ENCODE data around the gene HLTF.

HLTF gene

DNA sequence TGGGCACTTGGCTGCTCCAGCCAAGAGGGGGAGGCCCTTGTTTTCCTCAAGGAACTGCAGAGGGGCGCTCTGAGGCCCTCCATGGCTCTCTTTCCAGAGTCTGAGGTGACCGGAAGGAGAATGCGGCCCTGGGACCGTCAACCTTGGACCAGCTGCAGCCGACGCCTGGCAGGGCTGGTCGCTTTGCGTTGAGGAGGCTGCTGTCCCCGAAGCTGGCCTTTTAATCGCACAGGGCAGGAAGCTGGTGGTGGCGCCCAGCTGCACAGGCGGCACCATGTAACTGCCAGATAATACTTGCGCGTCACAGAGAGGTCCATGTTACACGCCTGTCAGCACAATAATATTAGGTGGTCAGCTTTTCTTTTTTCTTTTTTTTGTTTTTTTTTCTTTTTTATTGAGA, 875 bp upstream of the HLTF start:
- DNase-seq: no peak

DNA sequence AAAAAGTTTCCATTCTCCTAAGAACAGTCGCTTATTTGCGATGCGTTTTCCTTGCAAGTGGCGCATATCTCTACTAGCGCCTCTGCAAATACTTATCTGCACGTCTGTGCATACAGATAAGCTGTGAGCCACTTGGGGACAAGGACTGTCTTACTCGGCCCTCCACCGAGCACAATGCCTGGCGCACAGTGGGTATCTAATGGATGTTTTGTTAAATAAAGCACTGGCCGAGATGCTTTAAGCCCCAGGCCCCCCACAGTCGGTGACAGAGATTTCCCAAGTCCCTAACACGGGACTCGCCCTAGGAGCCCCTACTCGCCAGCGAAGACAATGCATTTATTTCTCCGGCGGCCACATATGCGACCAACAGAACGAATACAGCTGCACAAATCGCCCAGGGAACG, 503 bp downstream of the HLTF start:
- peak; percentile 24 for DNase-seq

DNA sequence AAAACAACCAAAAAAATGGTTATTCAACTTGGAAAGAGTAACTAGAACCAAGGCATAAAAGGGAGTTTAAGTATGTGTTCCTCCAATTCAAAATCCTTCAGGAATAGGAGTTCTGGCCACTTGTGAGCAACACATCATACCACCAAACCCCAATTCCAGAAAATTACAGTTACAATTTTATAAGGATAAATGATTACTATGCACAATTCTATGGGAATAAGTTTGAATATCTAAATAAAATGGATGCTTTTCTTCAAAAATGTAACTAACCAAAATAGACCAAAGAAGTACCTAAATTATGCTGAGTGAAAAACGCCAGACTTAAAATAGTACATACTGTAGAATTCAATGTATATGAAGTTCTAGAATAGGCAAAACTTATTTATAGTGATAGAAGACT, 4.6 kb downstream of the HLTF start:
- DNase-seq: no peak

DNA sequence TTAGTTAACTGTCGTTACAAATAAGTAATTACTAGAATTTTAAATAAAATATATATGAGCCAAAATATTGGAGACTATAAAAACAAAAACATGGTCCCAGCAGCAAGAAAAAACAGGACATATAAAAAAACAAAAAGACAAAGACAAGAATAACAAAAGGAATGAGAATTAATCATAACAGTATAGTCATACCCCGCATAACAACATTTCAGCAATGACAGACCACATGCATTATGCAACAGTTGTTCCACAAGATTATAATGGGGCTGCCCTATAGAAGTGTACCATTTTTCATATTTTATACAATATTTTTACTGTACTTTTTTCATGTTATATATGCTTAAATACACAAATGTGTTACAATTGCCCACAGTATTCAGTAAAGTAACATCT, 5.6 kb downstream of the HLTF start:
- no peak for DNase-seq

DNA sequence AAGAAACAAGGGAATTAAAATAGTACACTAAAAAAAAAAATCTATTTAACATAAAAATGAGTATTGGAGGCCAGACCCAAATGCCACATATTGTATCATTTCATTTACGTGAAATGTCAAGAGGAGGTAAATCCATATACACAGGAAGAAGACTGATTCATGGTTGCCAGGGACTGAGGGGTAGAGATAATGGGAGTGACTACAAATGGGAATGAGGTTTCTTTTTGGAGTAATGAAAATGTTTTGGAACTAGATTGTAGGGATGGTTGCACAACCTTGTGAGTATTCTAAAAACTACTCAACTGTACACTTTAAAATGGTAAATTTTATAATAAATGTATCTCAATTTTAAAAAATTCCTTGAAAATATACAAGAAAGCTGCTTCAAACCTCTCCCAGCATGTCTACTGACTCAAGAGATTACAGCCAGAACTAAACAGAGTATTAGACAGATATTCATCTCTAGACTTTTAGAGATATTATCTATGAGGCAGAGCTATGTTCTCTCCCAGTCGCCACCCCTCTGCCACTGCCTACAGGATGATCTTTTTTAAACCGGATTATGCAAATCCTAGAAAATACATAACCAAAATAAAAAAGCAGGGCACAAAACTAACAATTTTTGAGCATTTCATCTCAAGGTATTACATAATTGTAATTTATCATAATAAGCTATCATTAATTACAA, 6.2 kb downstream of the HLTF start:
- no peak for DNase-seq

DNA sequence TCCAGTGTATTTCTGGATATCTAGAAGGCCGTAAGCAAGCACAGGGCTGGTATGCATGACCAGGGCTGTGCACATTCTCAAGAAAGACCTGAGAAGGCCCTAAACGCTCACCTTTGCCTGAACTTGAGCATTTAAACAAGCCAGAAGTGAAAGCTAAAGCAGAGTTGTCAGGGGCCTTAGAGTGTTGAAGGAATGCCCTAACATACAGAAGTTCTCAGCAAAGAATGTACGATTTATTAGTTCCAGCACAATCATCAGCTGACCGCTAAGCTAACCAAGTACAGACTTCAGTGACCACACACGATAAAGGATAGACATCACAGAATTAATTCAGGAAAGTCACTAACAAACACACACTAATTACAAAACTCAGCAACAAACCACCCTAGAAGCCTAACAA, 8.7 kb downstream of the HLTF start:
- DNase-seq: no peak

DNA sequence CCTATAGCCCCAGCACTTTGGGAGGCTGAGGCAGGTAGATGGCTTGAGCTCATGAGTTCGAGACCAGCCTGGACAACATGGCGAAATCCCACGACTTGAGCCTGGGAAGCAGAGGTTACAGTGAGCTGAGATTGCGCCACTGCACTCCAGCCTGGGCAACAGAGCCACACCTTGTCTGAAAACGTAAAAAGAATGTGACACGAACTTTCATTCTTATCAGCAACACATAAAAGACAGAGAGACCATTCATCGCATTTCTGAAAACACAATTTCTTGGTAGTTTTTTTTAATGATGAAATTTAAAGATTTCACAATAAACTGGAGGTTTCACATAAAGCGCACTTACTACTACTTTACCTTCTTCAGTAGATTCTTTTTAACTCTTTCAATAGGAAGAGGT, 18.4 kb downstream of the HLTF start:
- no peak for DNase-seq

DNA sequence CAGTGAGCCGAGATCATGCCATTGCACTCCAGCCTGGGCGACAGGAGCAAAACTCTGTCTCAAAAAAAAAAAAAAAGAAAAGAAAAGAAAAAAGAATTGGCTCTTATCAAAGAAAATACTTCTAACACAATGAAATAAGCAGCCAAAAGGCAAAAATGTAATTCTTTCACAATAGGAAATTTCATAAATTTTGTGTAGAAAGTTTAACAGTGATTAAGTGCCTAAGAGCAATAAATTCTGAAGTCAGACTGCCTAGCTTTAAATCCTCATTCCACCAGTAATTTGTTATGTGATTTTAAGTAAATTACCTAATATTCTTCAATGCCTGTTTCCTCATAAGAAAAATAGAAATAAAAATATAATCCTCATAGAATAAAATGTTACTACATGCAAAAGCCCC, 24.6 kb downstream of the HLTF start:
- no peak for DNase-seq

DNA sequence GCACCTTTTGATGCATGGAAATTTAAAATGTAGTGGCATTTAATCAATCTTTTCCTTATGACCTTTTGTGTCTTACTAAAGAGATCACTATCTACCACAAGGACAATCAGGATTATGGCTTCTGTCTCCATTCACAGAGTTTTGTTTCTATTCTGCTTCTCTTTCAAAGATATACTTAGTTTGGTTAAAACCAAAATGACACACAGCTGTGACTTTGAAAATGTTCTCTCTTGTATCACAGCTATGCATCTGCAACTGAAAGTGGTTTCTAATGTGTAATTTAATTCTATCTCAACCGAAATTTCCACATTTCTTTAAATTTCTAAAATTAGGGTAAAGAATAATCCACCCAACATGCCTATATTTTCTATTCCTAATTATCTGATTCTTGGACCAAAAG, 27.7 kb downstream of the HLTF start:
- no peak for DNase-seq

DNA sequence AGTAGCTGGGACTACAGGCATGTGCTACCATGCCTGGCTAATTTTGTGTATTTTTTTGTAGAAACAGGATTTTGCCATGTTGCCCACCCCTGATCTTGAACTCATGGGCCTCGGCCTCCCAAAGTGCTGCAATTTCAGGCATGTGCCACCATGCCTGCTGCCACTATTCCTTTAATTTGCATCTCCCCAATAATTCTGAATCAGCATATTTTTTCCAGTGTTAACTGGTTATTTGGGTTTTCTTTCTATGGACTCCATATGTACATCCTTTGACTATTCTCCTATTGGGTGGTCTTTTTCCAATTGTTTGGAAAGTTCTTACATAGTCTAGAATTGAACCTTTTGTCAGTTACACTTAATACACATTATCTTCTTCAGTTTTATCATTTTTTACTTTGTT, 28.1 kb downstream of the HLTF start:
- no peak for DNase-seq

DNA sequence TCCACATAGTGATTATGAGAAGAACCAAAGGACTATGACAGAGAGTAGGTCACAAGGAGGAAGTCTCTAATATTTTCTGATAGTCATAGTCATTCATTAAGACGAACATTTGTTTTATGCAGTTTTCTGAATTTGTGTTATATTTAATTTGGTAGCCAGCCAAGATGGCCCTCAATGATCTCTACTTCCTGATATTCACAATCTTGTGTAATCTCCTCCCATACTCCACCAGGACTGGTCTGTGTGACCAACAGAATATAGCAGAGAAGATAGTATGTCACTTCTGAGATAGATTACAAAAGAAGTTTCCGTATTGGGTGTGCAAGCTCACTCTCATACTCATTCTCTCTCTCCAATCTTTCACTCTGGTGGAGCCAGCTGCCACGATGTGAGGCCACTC, 30.8 kb downstream of the HLTF start:
- no peak for DNase-seq

DNA sequence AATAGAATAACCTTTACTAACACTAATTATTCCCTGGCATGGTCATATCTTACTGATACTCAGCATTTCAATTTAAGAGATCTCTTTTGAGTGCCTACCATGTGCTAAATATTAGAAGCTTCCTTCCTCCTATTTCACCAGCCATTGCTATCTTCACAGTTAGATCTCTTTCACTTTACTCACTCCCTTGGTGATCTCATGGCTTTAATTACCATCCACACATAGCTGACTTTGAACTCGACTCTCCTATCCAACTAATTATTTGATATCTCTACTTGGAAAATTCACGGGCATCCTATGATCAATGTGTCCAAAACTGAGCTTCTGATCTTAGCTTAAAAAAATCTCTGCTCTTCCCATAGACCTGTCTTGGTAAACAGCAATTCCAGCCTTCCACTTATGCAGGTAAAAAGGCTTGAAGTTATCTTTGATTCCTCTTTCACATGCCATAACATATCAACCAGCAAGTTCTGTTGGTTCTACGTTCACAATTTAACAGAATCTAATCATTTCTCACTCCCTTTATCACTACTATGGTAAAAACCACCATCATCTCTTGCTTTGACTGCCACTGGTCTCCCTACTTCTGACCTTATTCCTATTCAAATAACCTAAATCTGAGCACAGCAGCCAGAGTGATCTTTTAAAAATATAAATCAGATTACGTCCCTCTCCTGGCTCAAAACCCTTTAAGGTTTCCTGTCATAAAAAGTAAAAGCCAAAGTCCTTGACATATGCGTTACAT, 41.8 kb downstream of the HLTF start:
- no peak for DNase-seq

DNA sequence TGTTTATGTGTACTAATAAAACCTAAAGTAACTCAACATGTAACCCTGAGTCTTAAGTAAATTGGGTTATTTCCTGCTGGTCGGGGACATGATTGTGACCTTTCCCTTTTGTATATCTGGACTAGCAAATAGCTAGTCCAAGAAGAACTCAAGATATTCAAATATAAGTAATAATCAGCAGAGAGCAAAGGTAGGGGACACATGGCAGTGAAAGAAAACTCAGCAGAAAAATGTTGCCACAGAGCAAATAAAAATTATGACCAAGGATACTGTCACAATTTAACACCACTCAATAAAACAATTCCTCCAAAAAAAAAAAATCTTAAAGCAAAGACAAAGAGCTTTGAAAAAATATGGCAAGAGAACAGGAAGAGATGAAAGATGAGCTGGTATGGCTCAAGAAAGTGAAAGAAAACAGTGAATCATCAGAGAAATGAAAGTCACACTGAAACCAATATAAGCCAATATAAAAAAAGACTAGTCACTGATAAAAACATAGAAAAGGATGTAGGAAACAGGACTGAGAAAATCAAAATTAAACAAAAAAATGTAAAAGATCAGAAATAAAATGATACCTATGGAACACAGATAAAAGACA, 43.4 kb downstream of the HLTF start:
- DNase-seq: no peak

DNA sequence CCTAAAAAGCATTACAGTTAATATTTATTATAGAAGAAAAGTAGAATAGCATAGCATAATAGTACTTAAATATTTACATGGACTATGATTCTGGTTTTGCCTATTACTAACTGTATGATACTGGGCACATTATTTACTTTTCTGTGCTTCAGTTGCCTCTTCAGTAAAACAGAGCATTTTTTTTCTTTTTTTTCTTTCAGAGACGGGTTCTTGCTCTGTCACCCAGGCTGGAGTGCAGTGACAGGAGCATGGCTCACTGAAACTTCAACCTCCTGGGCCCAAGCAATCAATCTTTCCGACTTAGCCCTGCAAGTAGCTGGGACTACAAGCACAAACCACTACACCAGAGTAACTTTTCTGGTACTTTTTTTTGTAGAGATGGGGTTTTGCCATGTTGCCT, 48.0 kb downstream of the HLTF start:
- no peak for DNase-seq

DNA sequence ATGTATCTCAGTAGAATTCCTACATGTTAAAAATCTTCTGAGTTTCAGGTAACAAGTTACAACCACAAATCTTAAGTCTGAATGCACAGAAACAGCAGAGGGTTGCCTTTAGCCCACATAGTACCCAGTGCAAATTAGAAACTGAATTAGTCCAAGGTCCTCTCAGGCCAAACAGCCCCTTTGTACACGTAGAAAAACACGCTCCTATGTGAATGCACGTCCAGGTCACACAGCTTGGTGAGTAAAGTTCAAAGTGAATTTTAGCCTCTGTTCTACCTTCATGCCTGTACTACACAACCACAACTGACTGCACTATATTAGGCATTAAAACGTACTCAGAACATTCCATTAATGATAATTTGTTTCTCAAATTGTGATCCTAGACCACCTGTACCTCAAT, 48.6 kb downstream of the HLTF start:
- no peak for DNase-seq

DNA sequence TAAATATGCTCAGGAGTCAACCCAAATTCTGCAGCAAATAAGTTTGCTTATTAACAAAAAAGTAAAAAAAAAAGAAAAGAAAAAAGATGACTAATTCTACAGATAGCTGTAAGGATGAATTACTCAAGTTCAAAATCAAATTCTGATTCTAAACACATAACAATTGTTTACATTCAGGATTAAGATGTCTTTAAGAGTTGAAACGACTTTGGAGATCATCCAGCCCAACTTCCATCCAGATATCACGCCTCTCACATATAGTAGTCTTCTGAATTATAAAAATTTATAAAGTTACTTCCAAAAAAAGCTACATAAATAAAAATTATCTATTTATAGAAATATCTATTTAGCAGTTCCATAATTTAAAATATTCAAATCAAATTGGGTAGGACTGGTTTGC, 55.2 kb downstream of the HLTF start:
- no peak for DNase-seq

DNA sequence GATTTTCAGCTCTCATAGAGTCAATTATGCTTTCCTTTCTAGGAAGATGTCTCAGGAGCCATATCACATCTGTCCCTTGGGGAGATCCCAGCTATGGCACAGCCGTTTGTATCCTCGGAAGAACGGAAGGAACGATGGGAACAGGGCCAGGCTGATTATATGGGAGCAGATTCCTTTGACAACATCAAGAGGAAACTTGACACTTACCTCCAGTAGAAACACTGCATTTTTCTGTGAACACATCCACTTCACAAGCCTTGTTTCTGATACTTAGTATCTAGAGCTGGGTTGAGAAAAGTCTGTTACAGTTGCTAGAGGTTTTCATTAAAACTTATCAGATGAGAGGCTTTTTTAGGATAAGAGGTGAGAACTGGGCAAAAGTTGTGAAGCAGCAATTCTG, 59.6 kb downstream of the HLTF start:
- DNase-seq: no peak

DNA sequence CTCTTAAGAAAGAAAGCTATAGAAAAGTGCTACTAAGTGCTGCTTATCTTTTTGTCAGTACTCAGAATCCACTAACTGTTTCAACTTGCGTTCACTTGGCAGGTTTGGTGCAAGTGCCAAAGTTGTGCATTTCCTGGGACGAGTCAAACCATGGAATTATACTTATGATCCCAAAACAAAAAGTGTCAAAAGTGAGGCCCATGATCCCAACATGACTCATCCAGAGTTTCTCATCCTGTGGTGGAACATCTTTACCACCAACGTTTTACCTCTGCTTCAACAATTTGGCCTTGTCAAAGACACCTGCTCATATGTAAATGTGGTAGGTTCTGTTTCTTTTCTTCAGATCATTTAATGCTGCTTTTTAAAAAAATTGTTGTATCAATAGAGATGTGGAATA, 62.4 kb downstream of the HLTF start:
- DNase-seq: no peak

DNA sequence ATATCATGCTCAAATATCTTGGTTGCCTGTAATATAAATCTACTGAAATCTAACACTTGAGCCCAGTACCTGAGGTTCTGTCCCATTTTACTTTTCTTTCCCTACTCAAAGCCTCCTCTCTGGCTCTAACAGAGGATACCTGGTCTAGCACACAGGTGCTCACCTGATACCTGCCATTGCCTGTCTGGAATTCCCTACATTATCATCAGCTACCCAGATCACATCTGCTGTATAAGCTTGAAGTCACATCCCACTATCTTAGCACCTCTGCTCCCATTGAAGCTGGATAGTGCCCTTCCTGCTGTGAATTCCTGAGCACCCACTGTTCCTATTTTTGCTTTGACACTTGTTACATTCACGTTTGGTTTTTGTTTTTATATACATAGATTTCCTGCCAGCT, 64.5 kb downstream of the HLTF start:
- no peak for DNase-seq

DNA sequence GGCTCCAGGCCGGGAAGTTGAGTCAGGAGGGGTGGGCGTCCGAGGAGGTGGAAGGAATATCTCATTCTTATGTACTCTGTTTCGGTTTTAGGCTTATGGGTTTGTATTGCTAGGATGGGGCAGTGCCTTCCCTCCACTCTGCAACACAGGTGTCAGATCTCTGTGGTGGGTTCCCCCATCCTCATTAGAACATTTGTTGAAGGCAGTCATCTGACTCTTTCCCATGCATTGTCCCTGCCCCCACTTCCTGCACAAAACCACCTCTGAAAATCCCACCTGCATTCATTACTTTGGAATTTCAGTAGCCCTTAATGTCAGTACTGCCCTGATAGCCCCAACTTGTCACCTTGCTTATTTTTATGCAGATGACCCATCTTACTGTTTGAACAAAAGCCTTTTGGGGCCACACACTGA, 65.5 kb downstream of the HLTF start:
- DNase-seq: no peak

DNA sequence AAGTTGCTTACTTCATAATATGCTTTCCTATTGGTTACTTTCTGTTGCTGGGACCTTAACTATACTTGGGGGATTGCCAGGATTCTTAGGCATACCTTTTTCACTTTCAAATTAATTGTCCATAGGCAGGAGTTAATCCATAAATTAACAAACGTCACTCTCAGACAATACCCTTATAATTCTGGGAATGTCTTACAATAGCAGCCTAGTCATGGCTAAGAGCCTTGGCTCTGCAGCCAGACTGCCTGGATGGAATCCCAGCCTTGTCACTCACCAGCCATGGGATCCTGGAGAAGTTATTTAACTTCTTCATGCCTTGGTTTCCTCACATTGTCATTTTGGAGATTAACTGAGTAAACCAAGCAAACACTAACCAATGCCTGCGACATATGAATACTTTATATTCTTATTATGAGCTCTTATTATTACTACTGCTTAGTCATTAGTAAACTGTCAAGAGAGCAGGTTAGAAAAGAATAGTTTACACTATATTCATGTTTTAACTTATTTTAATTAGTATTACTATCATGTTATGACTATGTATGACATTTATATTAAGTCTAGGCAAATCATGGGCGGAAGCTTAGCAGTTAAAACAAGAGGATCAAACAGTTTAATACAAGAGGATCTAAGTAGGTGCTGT, 66.0 kb downstream of the HLTF start:
- no peak for DNase-seq

DNA sequence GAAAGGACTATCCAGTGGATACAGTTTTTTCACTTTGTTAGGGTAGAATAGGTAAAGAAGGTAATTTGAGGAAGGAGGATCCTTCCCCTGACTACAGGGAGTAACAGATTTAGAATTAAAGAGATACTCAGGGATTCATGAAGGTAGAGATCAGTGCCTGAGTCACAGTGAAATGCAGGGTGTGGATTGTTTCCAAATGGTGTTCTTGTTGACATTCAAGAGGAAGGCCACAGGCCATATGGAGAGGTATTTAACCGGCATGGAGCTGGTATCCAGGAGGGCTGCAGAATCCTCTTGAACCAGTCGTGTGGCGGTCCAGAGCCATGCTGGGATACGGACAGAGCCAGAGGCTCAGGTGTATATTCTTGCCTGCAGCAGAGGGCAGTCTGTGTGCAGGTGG, 66.8 kb downstream of the HLTF start:
- DNase-seq: no peak

DNA sequence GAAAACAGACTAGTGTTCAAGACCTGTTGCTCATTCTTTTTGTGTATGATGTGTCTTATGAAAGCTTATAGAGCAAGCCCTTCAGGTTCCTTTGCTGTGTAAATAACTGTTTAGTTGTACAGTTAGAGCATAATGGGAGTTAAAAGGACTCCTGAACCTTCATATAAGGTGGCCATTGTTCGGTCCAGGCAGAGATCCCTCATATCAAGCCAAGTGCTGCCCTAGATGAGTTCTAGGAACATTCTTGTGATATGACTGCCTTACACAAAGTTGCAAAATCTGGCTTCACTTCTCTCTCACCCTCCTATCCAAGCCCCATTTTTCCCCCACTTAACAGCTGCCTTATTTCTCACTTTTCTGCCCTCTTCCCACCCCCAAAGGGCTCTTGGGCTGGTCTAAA, 68.1 kb downstream of the HLTF start:
- no peak for DNase-seq
